Heart right ventricle (tissue), 16 donors: ENCODE data around the gene ARHGDIB. TPM values are rescaled to one million over a fixed set of nuclear protein-coding genes. Genes with fewer than 3 reads are reported as not detected.
A peak's percentile ranks its signal among the peaks of the same experiment; 100 is the strongest.

ENCODE experiments used
- ATAC-seq, 8 donors: fragments of 200-7000 bp; cut with Tn5 transposase; one replicate each; pipeline ENCODE4 v1.9.1; 2020; ENCODE audit warnings: mild to moderate bottlenecking in 8 of 8, moderate library complexity in 8 of 8, moderate number of reproducible peaks in 1 of 8
- DNase-seq, 2 donors: peaks; one replicate each; pipeline ENCODE4 v3.0.0-alpha.2; 2020
- H3K27ac ChIP-seq, 10 donors: fragments of 200-600 bp; sonication (generic) in 2 of 10; one replicate each; pipeline versions ENCODE4 v1.5.0 to v1.8.0; 2020 to 2022; ENCODE audit warnings: mild to moderate bottlenecking in 3 of 10
- H3K27me3 ChIP-seq, 7 donors: fragments of 200-600 bp; one replicate each; pipeline ENCODE4 v1.8.0; 2021 to 2022; ENCODE audit warnings: mild to moderate bottlenecking in 2 of 7
- H3K36me3 ChIP-seq, 9 donors: fragments of 200-600 bp; sonication (generic) in 1 of 9; one replicate each; pipeline versions ENCODE4 v1.5.0 to v1.8.0; 2020 to 2022; ENCODE audit warnings: mild to moderate bottlenecking in 2 of 9
- H3K4me1 ChIP-seq, 9 donors: fragments of 200-600 bp; sonication (generic) in 1 of 9; one replicate each; pipeline versions ENCODE4 v1.5.0 to v1.8.0; 2020 to 2022; ENCODE audit warnings: mild to moderate bottlenecking in 4 of 9
- H3K4me3 ChIP-seq, 10 donors: fragments of 200-600 bp; sonication (generic) in 2 of 10; one replicate each; pipeline versions ENCODE4 v1.5.0 to v1.8.0; 2020 to 2022; ENCODE audit warnings: mild to moderate bottlenecking in 7 of 10, moderate library complexity in 2 of 10
- H3K9me3 ChIP-seq, 11 donors: fragments of 200-600 bp in 10 of 11; sonication (generic) in 2 of 11; one replicate each; pipeline versions ENCODE4 v1.5.0 to v1.8.0; 2013 to 2022; ENCODE audit warnings: mild to moderate bottlenecking in 2 of 11, control low read depth in 1 of 11, moderate library complexity in 1 of 11
- CTCF ChIP-seq, 9 donors: fragments of 200-600 bp; sonication (generic) in 2 of 9; IDR thresholded peaks; one replicate each; pipeline versions ENCODE4 v1.5.0 to v1.8.0; 2021 to 2022; ENCODE audit warnings: antibody characterized with exemption in 9 of 9, mild to moderate bottlenecking in 5 of 9, moderate library complexity in 1 of 9
- WGBS, 2 donors: extraction: QIAGEN DNeasy Blood & Tissue Kit; methylation state at CpG; one replicate each; pipeline ENCODE4 v1.1.7; 2013; ENCODE audit warnings: inconsistent platforms in 1 of 2; 5-methylcytosine and 5-hydroxymethylcytosine counted together
- intact Hi-C, 10 donors: fragments of 100-400 bp; cut with DNase I; formaldehyde crosslinking; loops; one replicate each; pipeline versions ENCODE4 v1.11.1 to v1.14.2; 2022
- long read RNA-seq, 3 donors: library from polyadenylated mRNA; unstranded; transcript quantifications; one replicate each; pipeline ENCODE4 v2.0.0, GENCODE V29; 2020 to 2021
- polyA plus RNA-seq, 2 donors: library from polyadenylated mRNA; stranded (reverse); fragments of 200-250 nt; gene quantifications; one replicate each; pipeline ENCODE4 v1.2.3, GENCODE V29; 2013
- total RNA-seq, 10 donors: library from RNA; stranded (reverse); fragmentation: NEBNext Ultra II Directional in 3 of 10; extraction: Animal tissue kit (Norgen Biotek cat#: 25700) in 3 of 10; gene quantifications; one replicate each; pipeline versions ENCODE4 v1.2.1 to v1.2.4, GENCODE V29; 2021 to 2023
- donor health status: Arrhythmogenic right ventricular cardiomyopathy.
- donor health status: ischemic (EF 13 %, LVEDD 7.1; RV severe dilation, severe dysfunction).
- donor health status: healthy with polysubstance abuse.
- donor health status: DM: no; HTN: yes; CAD: no.
- donor health status: DM: no; HTN: no; CAD: no.
- donor health status: ischemic (EF 25% LVEDD 6.9; RV normal size, moderate dysfunction).
- donor health status: ischemic (EF 25% LVEDD 5.7; RV mildly dilated, moderate dysfunction).
- donor health status: healthy.
- donor health status: DM: yes; HTN: yes; CAD: no.
- donor health status: Ischemic cardiomyopathy.
- donor health status: ischemic (EF 35%, LVEDD 5.7; RV mildly dilated, moderate dysfunction).
- donor health status: nonischemic (EF 11% LVEDD 7.7; RV severe dilation, severe dysfunction).
- donor health status: DM: yes; HTN: yes; CAD: no.
- donor health status: PGD.
- donor health status: ischemic (EF 29% LVEDD 5.4; RV normal size, mild dysfunction).
- donor health status: nonischemic (EF 23%, LVEDD 6.1; RV moderate dilation, normal function).

ARHGDIB gene
- 100 to 1,000 TPM in 1 of 10 donors, 10 to 100 TPM in 9; 28.1 to 150 (median 37.9) TPM for total RNA-seq
- polyA plus RNA-seq: 100 to 1,000 TPM; 114 to 144 TPM
- long read RNA-seq, donor 1, transcript ARHGDIB-201 (6 exons, 1,256 nt): major isoform, 15 of 20 reads
- long read RNA-seq, donor 1, partial matches to known transcripts: 2 of 20 reads
- long read RNA-seq, donor 1, other reads (novel, unspliced or antisense): 3 of 20 reads
- long read RNA-seq, donor 2, transcript ARHGDIB-201 (6 exons, 1,256 nt): major isoform, 17 of 19 reads
- long read RNA-seq, donor 2, partial matches to known transcripts: 0 of 19 reads
- long read RNA-seq, donor 2, other reads (novel, unspliced or antisense): 2 of 19 reads
- long read RNA-seq, donor 3, transcript ARHGDIB-201 (6 exons, 1,256 nt): major isoform, 17 of 22 reads
- long read RNA-seq, donor 3, partial matches to known transcripts: 3 of 22 reads
- long read RNA-seq, donor 3, other reads (novel, unspliced or antisense): 1 of 22 reads

- Histone ChIP-seq H3K4me3 (peak within 1 kb of the TSS; percentile 13 to 73 (median 52)), H3K9me3 (no peaks in the 10 kb centered on the region), H3K27ac (peak within 1 kb of the TSS; percentile 76 to 95 (median 84)), H3K4me1 (peaks cover 0 to 78% (median 51%) of the 10 kb centered on the region in 9 donors), H3K36me3 (no peaks in the 10 kb centered on the region), H3K27me3 (no peaks in the 10 kb centered on the region)
- intact Hi-C loops: loop anchor here in 2 of 10 donors (2.0 kb wide), 1 partner anchor 77 kb away; the partner anchor contains the start of gene MGP (in 2 of the 2)
- peak; percentile 67 to 80 (median 76) for ATAC-seq
- peak; percentile 21 to 40 for DNase-seq
- WGBS, 2 donors: 16 to 20% methylated on average over 14 of the region's 14 CpGs
- no peak for TF ChIP-seq CTCF (IDR thresholded peaks at IDR 0.05)
Measured at GRCh38 chr12:14961466-14962152, at the start of gene ARHGDIB. ARHGDIB (minus strand) TSS chr12:14961601; CDS start chr12:14950712, 10,889 bp downstream.

GRCh38 chr12:15011162-15011561 is 49.8 kb upstream of the ARHGDIB start:
- no peak for ATAC-seq
- Histone ChIP-seq H3K4me3 (no peak overlapping the region), H3K4me1 (no peaks in the 10 kb centered on the region), H3K9me3 (no peaks in the 10 kb centered on the region), H3K27me3 (peaks cover 0 to 14% (median 9%) of the 10 kb centered on the region in 7 donors), H3K36me3 (no peaks in the 10 kb centered on the region), H3K27ac (no peak overlapping the region)
- DNase-seq: no peak
- intact Hi-C loops: loop anchor here in 2 of 10 donors (10.0 kb wide), 2 partner anchors 134 to 214 kb away; partner anchors contain the start of gene RERG (in 1 of the 2)
- peak in 1 of 9 donors; percentile 8 for TF ChIP-seq CTCF (IDR thresholded peaks at IDR 0.05)

DNA sequence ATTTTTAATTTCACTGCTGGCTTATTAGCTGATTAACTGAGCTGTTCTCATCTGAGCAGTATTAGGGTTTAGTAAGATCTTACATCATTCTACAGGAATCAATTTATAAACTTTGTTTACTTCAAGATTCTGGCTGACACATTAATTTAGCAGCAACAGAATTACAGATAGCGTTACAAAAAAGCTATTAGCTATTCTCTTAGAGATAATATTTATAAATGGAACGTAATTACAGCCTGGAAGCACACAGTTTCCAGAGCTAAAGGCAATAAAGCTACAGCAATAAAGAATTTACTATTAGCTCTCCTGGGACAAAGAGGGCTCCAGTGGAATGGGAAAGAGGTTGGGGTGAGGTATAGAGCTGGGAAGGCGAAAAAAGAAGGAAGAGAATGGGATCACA is 46.1 kb upstream of the ARHGDIB start:
- ATAC-seq (peak in 1 of 8 donors; percentile 38), DNase-seq (no peak)
- no peaks in the 10 kb centered on the region for H3K9me3 ChIP-seq
- TF ChIP-seq CTCF (IDR thresholded peaks at IDR 0.05): no peak
- no peaks in the 10 kb centered on the region for H3K4me1 ChIP-seq
- intact Hi-C loops: loop anchor here in 1 of 10 donors (10.0 kb wide), 1 partner anchor 137 kb away; no protein-coding TSS in a partner anchor
- no peaks in the 10 kb centered on the region for H3K36me3 ChIP-seq
- peaks cover 0 to 20% (median 10%) of the 10 kb centered on the region in 7 donors for H3K27me3 ChIP-seq
- H3K27ac ChIP-seq: no peak overlapping the region
- no peak overlapping the region for H3K4me3 ChIP-seq
- WGBS, 2 donors: 59 to 69% methylated on average over 3 of the region's 3 CpGs

- no peaks in the 10 kb centered on the region for H3K36me3 ChIP-seq
- no peak overlapping the region for H3K4me3 ChIP-seq
- ATAC-seq (no peak), DNase-seq (no peak)
- H3K27me3 ChIP-seq: peaks cover 0 to 20% (median 10%) of the 10 kb centered on the region in 7 donors
- no peaks in the 10 kb centered on the region for H3K9me3 ChIP-seq
- intact Hi-C loops: loop anchor here in 1 of 10 donors (10.0 kb wide), 1 partner anchor 140 kb away; no protein-coding TSS in a partner anchor
- peaks cover 3 to 14% (median 11%) of the 10 kb centered on the region in 9 donors for H3K4me1 ChIP-seq
- TF ChIP-seq CTCF (IDR thresholded peaks at IDR 0.05): no peak
- no peak overlapping the region for H3K27ac ChIP-seq
Measured at GRCh38 chr12:15005064-15005463, 43.7 kb upstream of the ARHGDIB start.
